ENCODE measurements around the gene MGP.

Gene MGP

GRCh38 chr12:14850929-14851663, 34.6 kb downstream of the MGP start:
- TF ChIP-seq ZFP30 (CRISPR knock-in tag; IDR thresholded peaks at IDR 0.05) (no peak), BACH2 (CRISPR knock-in tag; IDR thresholded peaks at IDR 0.05; ENCODE audit: borderline replicate concordance) (no peak), CREB5 (CRISPR knock-in tag; IDR thresholded peaks at IDR 0.05; ENCODE audit: low read depth) (no peak), ZC3H10 (CRISPR knock-in tag; IDR thresholded peaks at IDR 0.05) (no peak)
- no peak for ATAC-seq

GRCh38 chr12:14849661-14850060, 36.0 kb downstream of the MGP start:
- TF ChIP-seq CSDC2 (CRISPR knock-in tag; IDR thresholded peaks at IDR 0.05) = no peak
- TF ChIP-seq CREB5 (CRISPR knock-in tag; IDR thresholded peaks at IDR 0.05; ENCODE audit: low read depth) = peak; percentile 53; the same call in 1 of the 2 replicates
- peak; percentile 37; the same call in 1 of the 2 replicates for TF ChIP-seq SNAI2 (CRISPR knock-in tag; IDR thresholded peaks at IDR 0.05)
- peak; percentile 70 for TF ChIP-seq ISL1 (CRISPR knock-in tag; IDR thresholded peaks at IDR 0.05)

GRCh38 chr12:14846876-14847580, 38.6 kb downstream of the MGP start:
- ATAC-seq = peak; percentile 30; the same call in 1 of the 3 replicates
- TF ChIP-seq BACH2 (CRISPR knock-in tag; IDR thresholded peaks at IDR 0.05; ENCODE audit: borderline replicate concordance) (no peak), SNAI2 (CRISPR knock-in tag; IDR thresholded peaks at IDR 0.05) (0 out of 2 replicates have a peak, but pooled peaks have one; percentile 18), ISL1 (CRISPR knock-in tag; IDR thresholded peaks at IDR 0.05) (peak; percentile 50; the same call in 1 of the 2 replicates), POU6F1 (CRISPR knock-in tag; IDR thresholded peaks at IDR 0.05; ENCODE audit: borderline replicate concordance, low read depth) (peak; percentile 41; the same call in 1 of the 2 replicates)

More at GRCh38 chr12:14849661-14850060, 36.0 kb downstream of the MGP start:
- no peak for ATAC-seq

GRCh38 chr12:14846042-14846587, 39.5 kb downstream of the MGP start:
- ATAC-seq = no peak
- TF ChIP-seq CSDC2 (CRISPR knock-in tag; IDR thresholded peaks at IDR 0.05) (0 out of 2 replicates have a peak, but pooled peaks have one; percentile 40), TSHZ2 (CRISPR knock-in tag; IDR thresholded peaks at IDR 0.05) (no peak), GLIS3 (CRISPR knock-in tag; IDR thresholded peaks at IDR 0.05) (no peak)

GRCh38 chr12:14845350-14845750, 40.3 kb downstream of the MGP start:
- no peak for TF ChIP-seq PATZ1 (CRISPR knock-in tag; IDR thresholded peaks at IDR 0.05; ENCODE audit: borderline replicate concordance)
- no peak for TF ChIP-seq ZNF565 (CRISPR knock-in tag; conservative IDR thresholded peaks at IDR 0.05; ENCODE audit: low read depth)
- no peak for TF ChIP-seq BACH2 (CRISPR knock-in tag; IDR thresholded peaks at IDR 0.05; ENCODE audit: borderline replicate concordance)
- TF ChIP-seq ZFP3 (CRISPR knock-in tag; IDR thresholded peaks at IDR 0.05) = no peak
- no peak for TF ChIP-seq TSHZ2 (CRISPR knock-in tag; IDR thresholded peaks at IDR 0.05)
- TF ChIP-seq GLIS3 (CRISPR knock-in tag; IDR thresholded peaks at IDR 0.05) = no peak
- TF ChIP-seq OSR1 (CRISPR knock-in tag; IDR thresholded peaks at IDR 0.05) = no peak
- TF ChIP-seq SNAI2 (CRISPR knock-in tag; IDR thresholded peaks at IDR 0.05) = no peak
- ATAC-seq = peak; percentile 77

All from SK-N-SH treated with all-trans-retinoic acid at 6 μM for 48 hours (cell line).